HCT116 (cell line): ENCODE measurements around the gene NUMB.

Experiments used
- EGR1 ChIP-seq: IDR thresholded peaks from 2 replicates; pipeline ENCODE4 v1.6.1; 2012; ENCODE audit warnings: low read depth
- EZH2 ChIP-seq: fragments of 200-600 bp; sonication (generic); IDR thresholded peaks from 2 replicates; pipeline ENCODE4 v1.6.1; 2017; ENCODE audit warnings: antibody characterized with exemption, mixed run types
- POLR2AphosphoS5 ChIP-seq: IDR thresholded peaks from 2 replicates; pipeline ENCODE4 v1.6.1; 2011; ENCODE audit warnings: mild to moderate bottlenecking, low read depth, low read length, moderate library complexity
- TCF7L2 ChIP-seq: IDR thresholded peaks from 2 replicates; pipeline ENCODE4 v1.7.0; 2011; ENCODE audit warnings: borderline replicate concordance, inconsistent platforms; ENCODE audit not compliant: insufficient read depth, insufficient read length; ENCODE audit errors: extremely low read depth
- TF ChIP-seq, protein P1 (sequence below), 3 experiments: fragments of 200-600 bp in 1 of 3; sonication (generic) in 1 of 3; IDR thresholded peaks in 2 of 3; conservative IDR thresholded peaks in 1 of 3; 2 replicates each; pipeline ENCODE4 v1.5.1; 2012 to 2017; ENCODE audit warnings: low read depth in 2 of 3, low read length in 2 of 3, antibody characterized with exemption in 1 of 3, borderline replicate concordance in 1 of 3, control low read depth in 1 of 3, mild to moderate bottlenecking in 1 of 3, mixed read lengths in 1 of 3, mixed run types in 1 of 3, moderate library complexity in 1 of 3; ENCODE audit not compliant: insufficient read depth in 1 of 3

DNA sequence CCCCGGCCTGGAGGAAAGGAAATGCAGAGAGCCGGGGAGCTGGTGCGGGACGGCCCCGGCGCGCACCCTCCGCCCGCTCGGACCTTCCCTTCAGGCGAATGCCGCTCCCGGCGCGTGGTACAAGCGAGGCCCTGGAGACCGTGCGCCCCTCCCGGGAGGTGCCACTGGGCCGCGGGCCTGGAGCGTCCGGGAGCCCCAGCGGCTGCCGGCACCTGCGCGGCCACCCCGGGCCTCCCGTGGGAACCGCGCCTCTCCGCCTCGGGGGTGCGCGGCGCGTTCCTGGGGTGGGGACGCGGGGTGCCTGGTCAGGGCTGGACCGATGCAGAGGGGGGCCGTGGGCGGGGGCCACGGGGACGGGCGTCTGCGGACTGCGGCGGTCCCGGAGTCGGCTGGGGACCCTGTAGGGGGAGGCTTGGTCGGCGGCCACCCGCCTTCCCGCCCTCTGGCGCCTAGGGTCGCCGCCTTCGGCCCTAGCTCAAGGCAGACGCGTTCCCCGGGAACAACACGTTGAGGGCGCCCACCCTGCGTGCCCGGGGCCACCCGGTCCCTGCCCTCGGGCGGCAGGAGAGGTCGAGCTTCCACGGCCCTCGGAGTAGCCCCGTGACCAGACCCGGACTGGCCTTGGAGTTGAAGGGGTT lies 220.4 kb downstream of the NUMB start:
- TF ChIP-seq, protein P1, sequence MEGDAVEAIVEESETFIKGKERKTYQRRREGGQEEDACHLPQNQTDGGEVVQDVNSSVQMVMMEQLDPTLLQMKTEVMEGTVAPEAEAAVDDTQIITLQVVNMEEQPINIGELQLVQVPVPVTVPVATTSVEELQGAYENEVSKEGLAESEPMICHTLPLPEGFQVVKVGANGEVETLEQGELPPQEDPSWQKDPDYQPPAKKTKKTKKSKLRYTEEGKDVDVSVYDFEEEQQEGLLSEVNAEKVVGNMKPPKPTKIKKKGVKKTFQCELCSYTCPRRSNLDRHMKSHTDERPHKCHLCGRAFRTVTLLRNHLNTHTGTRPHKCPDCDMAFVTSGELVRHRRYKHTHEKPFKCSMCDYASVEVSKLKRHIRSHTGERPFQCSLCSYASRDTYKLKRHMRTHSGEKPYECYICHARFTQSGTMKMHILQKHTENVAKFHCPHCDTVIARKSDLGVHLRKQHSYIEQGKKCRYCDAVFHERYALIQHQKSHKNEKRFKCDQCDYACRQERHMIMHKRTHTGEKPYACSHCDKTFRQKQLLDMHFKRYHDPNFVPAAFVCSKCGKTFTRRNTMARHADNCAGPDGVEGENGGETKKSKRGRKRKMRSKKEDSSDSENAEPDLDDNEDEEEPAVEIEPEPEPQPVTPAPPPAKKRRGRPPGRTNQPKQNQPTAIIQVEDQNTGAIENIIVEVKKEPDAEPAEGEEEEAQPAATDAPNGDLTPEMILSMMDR (IDR thresholded peaks at IDR 0.05 in 2 of 3, conservative IDR thresholded peaks at IDR 0.05 in 1 of 3; ENCODE audit: borderline replicate concordance in 1 of 3, insufficient read depth in 1 of 3, low read depth in 2 of 3, low read length in 2 of 3): no peak
- TF ChIP-seq TCF7L2 (no peak), POLR2AphosphoS5 (no peak), EZH2 (no peak), EGR1 (no peak)
